Stimulated activated CD4-positive, alpha-beta T cell treated with anti-CD3 and anti-CD28 coated beads, Interleukin-12 subunit alpha, Interleukin-12 subunit beta, amount 100 ng/mL, for 48 hours (primary cell): ENCODE data around the gene FAM83G.
"Not testable (repeated sequence)": the region's sequence is repeated elsewhere in the genome, so short reads cannot be mapped to it uniquely, and the experiment has no call there.

Source experiments
- DNase-seq, 3 donors: peaks; one replicate each; pipeline ENCODE4 v3.0.0-alpha.2; 2020; ENCODE audit warnings: low read depth in 2 of 3, low spot score in 1 of 3

FAM83G gene

GRCh38 chr17:19004421-19005136, at the start of gene FAM83G:
Gene FAM83G (minus strand): TSS chr17:19004764. CDS start chr17:19004041, 723 bp downstream.
- peak; percentile 76 to 84 (median 76) for DNase-seq

GRCh38 chr17:19048826-19049225, 44.3 kb upstream of the FAM83G start:
- DNase-seq: not testable (repeated sequence)

- DNase-seq: not testable (repeated sequence)
Measured at GRCh38 chr17:19047510-19047909, 42.9 kb upstream of the FAM83G start.

- not testable (repeated sequence) for DNase-seq
Measured at GRCh38 chr17:19046782-19047375, 42.3 kb upstream of the FAM83G start, which contains the start of gene GRAP. Gene GRAP (minus strand): TSS chr17:19046957. CDS start chr17:19046926, 31 bp downstream.

GRCh38 chr17:19044643-19045042, 40.1 kb upstream of the FAM83G start:
- DNase-seq: not testable (repeated sequence)

- DNase-seq: not testable (repeated sequence)
Measured at GRCh38 chr17:19043032-19043431, 38.5 kb upstream of the FAM83G start.

GRCh38 chr17:19042369-19042768, 37.8 kb upstream of the FAM83G start:
- not testable (repeated sequence) for DNase-seq

- DNase-seq: not testable (repeated sequence)
Measured at GRCh38 chr17:19041871-19042270, 37.3 kb upstream of the FAM83G start.

GRCh38 chr17:19040350-19040749, 35.8 kb upstream of the FAM83G start:
- not testable (repeated sequence) for DNase-seq

- not testable (repeated sequence) for DNase-seq
Measured at GRCh38 chr17:19038730-19039129, 34.2 kb upstream of the FAM83G start.

GRCh38 chr17:19038007-19038406, 33.4 kb upstream of the FAM83G start:
- not testable (repeated sequence) for DNase-seq

GRCh38 chr17:19037547-19037946, 33.0 kb upstream of the FAM83G start:
- DNase-seq: not testable (repeated sequence)

- DNase-seq: not testable (repeated sequence)
Measured at GRCh38 chr17:19036186-19036585, 31.6 kb upstream of the FAM83G start.

GRCh38 chr17:19032377-19032988, 27.9 kb upstream of the FAM83G start:
- DNase-seq: not testable (repeated sequence)

GRCh38 chr17:19031729-19032128, 27.2 kb upstream of the FAM83G start:
- peak in 2 of 3 donors; percentile 39 to 69 for DNase-seq

- DNase-seq: not testable (repeated sequence)
Measured at GRCh38 chr17:19030771-19031449, 26.3 kb upstream of the FAM83G start.

GRCh38 chr17:19029740-19030139, 25.2 kb upstream of the FAM83G start:
- DNase-seq: not testable (repeated sequence)

- not testable (repeated sequence) for DNase-seq
Measured at GRCh38 chr17:19028671-19029070, 24.1 kb upstream of the FAM83G start.

- DNase-seq: no peak
Measured at GRCh38 chr17:19024101-19025078, 19.8 kb upstream of the FAM83G start.
